ENCODE results near the gene PDHX.

DNA sequence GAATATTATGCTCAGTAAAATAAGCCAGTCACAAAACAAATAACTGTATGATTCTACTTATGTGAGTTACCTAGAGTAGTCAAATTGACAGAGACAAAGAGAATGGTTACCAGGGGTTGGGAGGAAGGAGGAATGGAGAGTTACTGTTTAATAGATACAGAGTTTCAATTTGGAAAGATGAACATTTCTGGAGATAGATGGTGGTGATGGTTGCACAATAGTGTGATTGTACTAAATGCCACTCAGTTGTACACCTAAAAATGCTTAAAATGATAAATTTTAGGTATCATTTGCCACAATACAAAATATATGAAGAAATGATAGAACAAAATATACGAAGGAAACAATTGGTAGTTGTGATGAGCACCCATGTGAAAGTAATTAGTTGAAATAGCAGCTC is 43.4 kb downstream of the PDHX start:
- no peak for TF ChIP-seq POLR2A (IDR thresholded peaks at IDR 0.05)
- TF ChIP-seq, protein P1, sequence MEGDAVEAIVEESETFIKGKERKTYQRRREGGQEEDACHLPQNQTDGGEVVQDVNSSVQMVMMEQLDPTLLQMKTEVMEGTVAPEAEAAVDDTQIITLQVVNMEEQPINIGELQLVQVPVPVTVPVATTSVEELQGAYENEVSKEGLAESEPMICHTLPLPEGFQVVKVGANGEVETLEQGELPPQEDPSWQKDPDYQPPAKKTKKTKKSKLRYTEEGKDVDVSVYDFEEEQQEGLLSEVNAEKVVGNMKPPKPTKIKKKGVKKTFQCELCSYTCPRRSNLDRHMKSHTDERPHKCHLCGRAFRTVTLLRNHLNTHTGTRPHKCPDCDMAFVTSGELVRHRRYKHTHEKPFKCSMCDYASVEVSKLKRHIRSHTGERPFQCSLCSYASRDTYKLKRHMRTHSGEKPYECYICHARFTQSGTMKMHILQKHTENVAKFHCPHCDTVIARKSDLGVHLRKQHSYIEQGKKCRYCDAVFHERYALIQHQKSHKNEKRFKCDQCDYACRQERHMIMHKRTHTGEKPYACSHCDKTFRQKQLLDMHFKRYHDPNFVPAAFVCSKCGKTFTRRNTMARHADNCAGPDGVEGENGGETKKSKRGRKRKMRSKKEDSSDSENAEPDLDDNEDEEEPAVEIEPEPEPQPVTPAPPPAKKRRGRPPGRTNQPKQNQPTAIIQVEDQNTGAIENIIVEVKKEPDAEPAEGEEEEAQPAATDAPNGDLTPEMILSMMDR (IDR thresholded peaks at IDR 0.05 in 8 of 11, conservative IDR thresholded peaks at IDR 0.05 in 3 of 11): no peak
- TF ChIP-seq POLR2AphosphoS5 (IDR thresholded peaks at IDR 0.05): no peak
